ENCODE measurements around the gene CLCN6. TPM values are rescaled to one million over a fixed set of nuclear protein-coding genes. Genes with fewer than 3 reads are reported as not detected.

Gene CLCN6
- total and polyA plus RNA-seq, 2 of the 13 experiments (the other 11 are each of a cell fraction or from before 2014, with no cell fraction given): 14.9 to 19.3 TPM

GRCh38 chr1:11842154-11843041, 36.4 kb downstream of the CLCN6 start (continued):
- peak; percentile 52; the same call in 1 of the 2 replicates for TF ChIP-seq ZNF292 (CRISPR knock-in tag; IDR thresholded peaks at IDR 0.05; ENCODE audit: borderline replicate concordance, low read depth)
- no peak for TF ChIP-seq ZNF34 (CRISPR knock-in tag; IDR thresholded peaks at IDR 0.05; ENCODE audit: borderline replicate concordance)
- TF ChIP-seq ZNF513 (CRISPR knock-in tag; conservative IDR thresholded peaks at IDR 0.05): no peak
- TF ChIP-seq ZNF326 (CRISPR knock-in tag; IDR thresholded peaks at IDR 0.05; ENCODE audit: borderline replicate concordance): no peak
- peak; percentile 34; the same call in 1 of the 2 replicates for TF ChIP-seq SIN3A (IDR thresholded peaks at IDR 0.05; ENCODE audit: borderline replicate concordance, low read depth, low read length)
- TF ChIP-seq TIGD3 (CRISPR knock-in tag; IDR thresholded peaks at IDR 0.05; ENCODE audit: borderline replicate concordance): no peak
- peak; percentile 83 for TF ChIP-seq CCDC6 (CRISPR knock-in tag; IDR thresholded peaks at IDR 0.05)
- peak; percentile 68; the same call in 1 of the 2 replicates for TF ChIP-seq ZFP37 (CRISPR knock-in tag; IDR thresholded peaks at IDR 0.05; ENCODE audit: borderline replicate concordance)
- TF ChIP-seq JUND (CRISPR knock-in tag; IDR thresholded peaks at IDR 0.05): no peak
- peak; percentile 98 for TF ChIP-seq PAXIP1 (CRISPR knock-in tag; conservative IDR thresholded peaks at IDR 0.05)
- 0 out of 2 replicates have a peak, but pooled peaks have one; percentile 45 for TF ChIP-seq TMF1 (CRISPR knock-in tag; IDR thresholded peaks at IDR 0.05; ENCODE audit: low read depth)
- peak; percentile 99 for TF ChIP-seq HNF4A (CRISPR knock-in tag; IDR thresholded peaks at IDR 0.05)
- TF ChIP-seq FOXM1 (CRISPR knock-in tag; IDR thresholded peaks at IDR 0.05): no peak
- TF ChIP-seq TARDBP (CRISPR knock-in tag; IDR thresholded peaks at IDR 0.05): peak; percentile 41
- TF ChIP-seq RCOR2 (CRISPR knock-in tag; IDR thresholded peaks at IDR 0.05): no peak; the same call in 1 of the 2 replicates
- TF ChIP-seq FOXA3 (CRISPR knock-in tag; IDR thresholded peaks at IDR 0.05): peak; percentile 90
- no peak for TF ChIP-seq TCF7L2 (IDR thresholded peaks at IDR 0.05; ENCODE audit: low read depth, low read length)
- no peak for TF ChIP-seq RAD51 (IDR thresholded peaks at IDR 0.05; ENCODE audit: borderline replicate concordance)
- peak; percentile 32; the same call in 1 of the 2 replicates for TF ChIP-seq MED13 (CRISPR knock-in tag; IDR thresholded peaks at IDR 0.05)
- no peak for TF ChIP-seq IRF1 (CRISPR knock-in tag; IDR thresholded peaks at IDR 0.05; ENCODE audit: low read depth)
- TF ChIP-seq MAFK (conservative IDR thresholded peaks at IDR 0.05 in 1 of 2, IDR thresholded peaks at IDR 0.05 in 1 of 2; ENCODE audit: low read length in 2 of 2): no peak
- no peak for TF ChIP-seq NR0B2 (CRISPR knock-in tag; IDR thresholded peaks at IDR 0.05)

Data from HepG2 (cell line).